ENCODE results near the gene NFIC. TPM values are rescaled to one million over a fixed set of nuclear protein-coding genes. Genes with fewer than 3 reads are reported as not detected.

The NFIC gene
- total and polyA plus RNA-seq, 4 donors, result 40.4 to 208 (median 49.8) TPM

- no peak overlapping the region for H3K9ac ChIP-seq (ENCODE audit: insufficient read depth in 1 of 2, low read length in 2 of 2)
- H3K4me3 ChIP-seq, result no peak overlapping the region
- no peaks in the 10 kb centered on the region for H3K9me3 ChIP-seq (ENCODE audit: control insufficient read depth in 4 of 4, insufficient read depth in 3 of 4, low read length in 3 of 4)
- peaks cover 0 to 6% (median 1%) of the 10 kb centered on the region in 4 donors for H3K36me3 ChIP-seq (ENCODE audit: control insufficient read depth in 4 of 4, insufficient read depth in 4 of 4, low read length in 4 of 4)
- H3K27me3 ChIP-seq (ENCODE audit: control insufficient read depth in 3 of 3, insufficient read depth in 3 of 3, low read length in 2 of 3), result peaks cover 0 to 19% (median 0%) of the 10 kb centered on the region in 3 donors
- DNase-seq (no peak), ATAC-seq (ENCODE audit: insufficient read depth, low FRiP score) (no peak)
- TF ChIP-seq CTCF (IDR thresholded peaks at IDR 0.05; ENCODE audit: control extremely low read depth, extremely low read depth), result no peak
- 60% methylated on average over 14 of the region's 14 CpGs for WGBS, 2 donors
- H3K4me1 ChIP-seq (ENCODE audit: control insufficient read depth in 5 of 5, insufficient read depth in 5 of 5, low read length in 5 of 5), result peaks cover 6 to 52% (median 24%) of the 10 kb centered on the region in 5 donors
- H3K27ac ChIP-seq (ENCODE audit: low read depth in 1 of 2, low read length in 1 of 2), result peak overlapping the region in 1 of 2 donors; percentile 51
Observed at GRCh38 chr19:3372413-3372812, 6.0 kb downstream of the NFIC start.

GRCh38 chr19:3373971-3374368 lies 7.6 kb downstream of the NFIC start:
- Histone ChIP-seq H3K36me3 (ENCODE audit: control insufficient read depth in 4 of 4, insufficient read depth in 4 of 4, low read length in 4 of 4) (peaks cover 0 to 6% (median 1%) of the 10 kb centered on the region in 4 donors), H3K9ac (ENCODE audit: insufficient read depth in 1 of 2, low read length in 2 of 2) (no peak overlapping the region), H3K4me1 (ENCODE audit: control insufficient read depth in 5 of 5, insufficient read depth in 5 of 5, low read length in 5 of 5) (peaks cover 6 to 40% (median 13%) of the 10 kb centered on the region in 5 donors), H3K9me3 (ENCODE audit: control insufficient read depth in 4 of 4, insufficient read depth in 3 of 4, low read length in 3 of 4) (no peaks in the 10 kb centered on the region), H3K27ac (ENCODE audit: low read depth in 1 of 2, low read length in 1 of 2) (peak overlapping the region; percentile 90 to 91), H3K27me3 (ENCODE audit: control insufficient read depth in 3 of 3, insufficient read depth in 3 of 3, low read length in 2 of 3) (peaks cover 0 to 12% (median 0%) of the 10 kb centered on the region in 3 donors), H3K4me3 (no peak overlapping the region)
- 88 to 96% methylated on average over 6 of the region's 6 CpGs for WGBS, 2 donors
- no peak for ATAC-seq (ENCODE audit: insufficient read depth, low FRiP score)
- no peak for TF ChIP-seq CTCF (IDR thresholded peaks at IDR 0.05; ENCODE audit: control extremely low read depth, extremely low read depth)
- DNase-seq, result no peak

GRCh38 chr19:3374369-3375112 lies 8.2 kb downstream of the NFIC start:
- Histone ChIP-seq H3K27ac (ENCODE audit: low read depth in 1 of 2, low read length in 1 of 2) (peak overlapping the region; percentile 90 to 91), H3K9ac (ENCODE audit: insufficient read depth in 1 of 2, low read length in 2 of 2) (no peak overlapping the region), H3K4me3 (no peak overlapping the region), H3K36me3 (ENCODE audit: control insufficient read depth in 4 of 4, insufficient read depth in 4 of 4, low read length in 4 of 4) (peaks cover 0 to 7% (median 1%) of the 10 kb centered on the region in 4 donors), H3K9me3 (ENCODE audit: control insufficient read depth in 4 of 4, insufficient read depth in 3 of 4, low read length in 3 of 4) (no peaks in the 10 kb centered on the region), H3K4me1 (ENCODE audit: control insufficient read depth in 5 of 5, insufficient read depth in 5 of 5, low read length in 5 of 5) (peaks cover 6 to 35% (median 13%) of the 10 kb centered on the region in 5 donors), H3K27me3 (ENCODE audit: control insufficient read depth in 3 of 3, insufficient read depth in 3 of 3, low read length in 2 of 3) (peaks cover 0 to 9% (median 0%) of the 10 kb centered on the region in 3 donors)
- no peak for ATAC-seq (ENCODE audit: insufficient read depth, low FRiP score)
- TF ChIP-seq CTCF (IDR thresholded peaks at IDR 0.05; ENCODE audit: control extremely low read depth, extremely low read depth), result no peak
- WGBS, 2 donors, result 37 to 39% methylated on average over 10 of the region's 10 CpGs
- no peak for DNase-seq
